Measurements from ENCODE around the gene INAFM1.

Gene INAFM1

DNA sequence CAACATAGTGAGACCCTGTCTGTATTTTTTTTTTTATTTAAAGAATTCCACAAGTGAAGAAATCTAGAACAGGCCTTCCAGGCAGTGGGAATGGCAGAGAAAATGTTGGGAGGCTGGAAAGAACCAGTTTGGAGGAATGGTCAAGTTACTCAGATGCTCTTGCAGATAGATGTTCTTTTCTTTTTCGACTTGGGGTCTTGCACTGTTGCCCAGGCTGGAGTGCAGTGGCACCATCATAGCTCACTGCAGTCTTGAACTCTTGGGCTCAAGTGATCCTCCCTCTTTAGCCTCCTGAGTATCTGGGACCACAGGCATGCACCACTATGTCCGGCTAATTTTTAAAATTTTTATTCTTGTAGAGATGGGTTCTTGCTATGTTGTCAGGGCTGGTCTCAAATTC lies 35.6 kb downstream of the INAFM1 start:
- DNase-seq (ENCODE audit: low read depth) = no peak

DNA sequence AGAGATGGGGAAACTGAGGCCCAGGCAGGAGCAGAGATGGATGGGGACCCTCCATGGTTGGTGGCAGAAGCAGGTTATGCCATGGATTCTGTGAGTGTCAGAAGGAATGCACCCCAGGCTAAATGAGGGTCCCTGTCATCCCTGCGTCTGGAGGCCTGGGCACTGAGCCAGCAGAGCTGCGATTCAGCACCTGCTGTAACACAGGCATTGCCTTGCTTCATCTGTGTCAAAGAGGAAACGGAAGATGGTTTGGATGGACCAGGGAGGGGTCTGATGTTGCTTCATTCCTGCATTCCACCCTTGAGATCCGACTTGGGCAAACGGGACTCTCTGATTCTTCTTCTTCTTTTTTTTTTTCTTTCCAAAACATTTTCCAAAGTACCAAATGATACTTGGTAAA lies 36.1 kb downstream of the INAFM1 start:
- no peak for DNase-seq (ENCODE audit: low read depth)

- no peak for DNase-seq (ENCODE audit: low read depth)
These were observed 37.8 kb downstream of the INAFM1 start for GRCh38 chr19:47312366-47313006.

GRCh38 chr19:47313754-47314295 lies 39.1 kb downstream of the INAFM1 start:
- DNase-seq (ENCODE audit: low read depth) = no peak

DNA sequence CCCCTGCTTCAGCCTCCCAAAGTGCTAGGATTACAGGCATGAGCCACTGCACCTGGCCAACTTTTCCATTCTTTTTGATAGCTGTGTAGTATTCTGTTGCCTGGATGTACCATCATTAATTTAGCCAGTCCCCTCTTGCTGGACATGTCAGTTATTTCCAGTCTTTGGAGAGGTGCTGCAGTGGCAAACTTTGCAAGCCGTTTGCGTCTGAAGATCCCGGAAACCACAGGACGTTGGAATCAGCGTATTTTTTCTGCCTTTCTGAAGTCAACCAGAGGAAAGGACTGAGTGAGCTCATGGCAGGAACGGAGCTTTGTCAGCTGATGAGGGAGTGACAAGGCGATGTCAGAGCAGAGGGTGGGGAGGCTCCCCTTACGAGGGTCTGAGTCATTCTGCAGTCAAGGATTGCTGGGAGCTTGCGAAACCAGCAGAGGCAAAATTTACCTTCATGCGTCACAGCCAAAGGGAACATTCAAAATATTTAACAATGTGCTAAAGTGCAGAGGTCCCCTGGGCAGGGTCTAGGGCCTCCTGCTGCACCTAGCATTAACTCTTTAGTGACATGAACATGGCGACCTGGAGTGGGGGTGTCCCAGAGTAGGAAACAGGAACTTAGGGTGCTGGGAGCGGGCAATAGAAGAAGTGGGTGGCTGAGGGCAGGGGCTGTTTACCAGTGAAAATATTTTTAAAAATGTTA lies 40.6 kb downstream of the INAFM1 start:
- DNase-seq (ENCODE audit: low read depth) = no peak

DNA sequence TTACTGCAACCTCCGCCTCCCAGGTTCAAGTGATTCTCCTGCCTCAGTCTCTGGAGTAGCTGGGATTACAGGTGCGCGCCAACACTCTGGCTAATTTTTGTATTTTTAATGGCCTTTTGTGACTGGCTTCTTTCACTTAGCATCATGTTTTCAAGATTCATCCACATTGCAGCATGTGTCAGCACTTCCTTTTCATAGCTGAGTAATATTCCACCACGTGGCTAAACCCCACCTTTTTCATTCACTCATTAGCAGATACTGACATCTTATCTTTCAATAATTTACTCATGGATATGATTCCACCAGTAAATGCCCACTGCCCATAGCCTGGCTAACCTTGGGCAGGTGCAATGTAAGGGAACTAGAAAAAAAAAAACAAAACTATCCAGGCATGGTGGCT lies 41.8 kb downstream of the INAFM1 start:
- no peak for DNase-seq (ENCODE audit: low read depth)

GRCh38 chr19:47319923-47320871 lies 45.5 kb downstream of the INAFM1 start:
- DNase-seq (ENCODE audit: low read depth) = no peak

DNA sequence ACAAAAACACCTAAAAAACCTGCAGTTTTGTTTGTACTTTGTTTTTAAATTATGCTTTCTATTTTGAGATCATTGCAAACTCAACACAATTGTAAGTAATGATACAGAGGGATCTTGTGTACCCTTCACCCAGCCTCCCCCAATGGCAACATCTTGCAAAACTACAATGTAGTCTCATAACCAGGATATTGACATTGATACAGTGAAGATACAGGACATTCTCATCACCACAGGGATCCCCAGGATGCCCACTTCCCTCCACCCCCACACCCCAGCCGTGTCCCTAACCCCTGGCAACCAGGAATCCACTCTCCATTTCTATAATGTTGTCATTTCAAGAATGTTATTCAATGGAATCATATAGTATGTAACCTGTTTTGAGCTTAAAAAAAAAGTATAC lies 46.9 kb downstream of the INAFM1 start:
- DNase-seq (ENCODE audit: low read depth) = no peak

DNA sequence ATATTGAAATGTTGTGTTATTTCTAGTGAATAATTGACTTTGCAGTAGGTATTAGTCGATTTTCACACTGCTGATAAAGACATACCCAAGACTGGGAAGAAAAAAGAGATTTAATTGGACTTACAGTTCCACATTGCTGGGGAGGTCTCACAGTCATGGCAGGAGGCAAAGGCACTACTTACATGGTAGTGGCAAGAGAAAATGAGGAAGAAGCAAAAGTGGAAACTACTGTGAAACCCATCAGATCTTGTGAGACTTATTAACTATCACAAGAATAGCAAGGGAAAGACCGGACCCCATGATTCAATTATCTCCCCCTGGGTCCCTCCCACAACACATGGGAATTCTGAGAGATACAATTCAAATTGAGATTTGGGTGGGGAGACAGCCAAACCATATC lies 47.4 kb downstream of the INAFM1 start:
- no peak for DNase-seq (ENCODE audit: low read depth)

- no peak for DNase-seq (ENCODE audit: low read depth)
These were observed 48.7 kb downstream of the INAFM1 start for GRCh38 chr19:47323409-47323808.

DNA sequence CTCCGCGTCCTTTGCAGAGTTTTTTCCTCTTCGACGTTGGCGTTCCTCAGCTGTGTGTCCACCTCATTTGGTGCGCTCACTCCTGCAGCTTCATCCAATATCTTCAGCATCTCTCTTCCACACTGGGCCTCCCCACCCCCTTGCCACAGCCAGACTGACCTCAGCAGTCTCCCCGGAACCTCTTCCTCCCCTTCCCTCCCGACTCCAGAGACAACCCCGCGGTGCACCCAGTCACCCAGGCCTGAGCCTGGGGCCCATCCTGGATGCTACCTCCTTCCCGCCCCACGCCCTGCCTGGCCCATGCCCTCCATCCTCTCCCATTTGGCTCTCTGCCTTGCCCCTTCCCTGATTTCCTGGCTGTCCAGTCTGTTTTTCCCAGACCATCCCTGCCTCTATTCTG lies 49.2 kb downstream of the INAFM1 start:
- no peak for DNase-seq (ENCODE audit: low read depth)

GRCh38 chr19:47324502-47324901 lies 49.8 kb downstream of the INAFM1 start:
- DNase-seq (ENCODE audit: low read depth) = no peak

All from stimulated activated CD8-positive, alpha-beta memory T cell treated with anti-CD3 and anti-CD28 coated beads, Interleukin-7, amount 100 ng/mL, for 24 hours (primary cell).